Measurements from ENCODE around the gene PACC1. TPM values are rescaled to one million over a fixed set of nuclear protein-coding genes. Genes with fewer than 3 reads are reported as not detected.

PACC1 gene
- total RNA-seq: 1 to 10 TPM; 1.9 to 4.6 (median 2.4) TPM
- 1 to 10 TPM; 1.8 to 5.1 TPM for polyA plus RNA-seq
- long read RNA-seq, donor 1, transcript TMEM206-201 (8 exons, 2,475 nt): major isoform, 5 of 8 reads
- long read RNA-seq, donor 1, partial matches to known transcripts: 1 of 8 reads
- long read RNA-seq, donor 1, other reads (novel, unspliced or antisense): 2 of 8 reads
- long read RNA-seq, donor 2, partial matches to known transcripts: 0 of 6 reads
- long read RNA-seq, donor 2, other reads (novel, unspliced or antisense): 3 of 6 reads
- long read RNA-seq, donor 3, transcript TMEM206-201 (8 exons, 2,475 nt): major isoform, 8 of 11 reads
- long read RNA-seq, donor 3, partial matches to known transcripts: 1 of 11 reads
- long read RNA-seq, donor 3, other reads (novel, unspliced or antisense): 2 of 11 reads

DNA sequence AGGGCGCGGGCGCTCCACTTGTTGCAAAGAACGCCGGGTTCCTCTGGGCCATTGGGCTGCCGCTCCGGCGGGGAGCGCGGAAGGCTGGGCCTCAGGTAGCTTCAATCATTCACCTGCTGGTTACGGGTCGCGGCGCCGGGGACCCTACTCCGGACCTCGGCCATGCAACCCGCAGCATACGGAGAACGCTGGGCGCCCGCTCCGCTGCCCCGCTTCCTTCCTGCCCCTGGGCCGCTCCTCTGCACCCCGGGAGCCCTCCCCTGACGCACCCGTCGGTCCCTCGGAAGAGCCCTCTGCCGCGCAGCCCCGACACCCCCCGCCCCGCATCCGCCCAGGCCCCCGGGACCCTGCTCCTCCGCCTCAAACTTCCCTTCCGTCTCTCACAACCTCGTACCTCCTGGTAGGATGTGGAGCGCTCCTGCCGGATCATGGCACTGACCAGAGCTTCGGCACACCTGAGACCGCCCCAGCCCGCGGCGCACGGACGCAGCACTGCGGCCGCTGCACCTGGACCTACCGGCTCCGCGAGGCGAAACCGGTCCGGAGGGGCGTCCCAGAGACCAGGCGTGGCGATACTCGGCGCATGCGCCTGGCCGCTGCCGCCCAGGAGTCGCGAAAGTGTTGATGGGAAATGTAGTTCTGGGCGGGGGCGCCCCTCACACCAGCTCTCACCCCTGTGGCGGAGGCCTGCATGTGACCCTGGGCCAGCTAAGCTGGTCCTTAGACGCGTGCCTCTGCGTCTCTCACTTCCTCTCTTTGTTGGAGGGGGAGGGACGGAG is at the start of gene PACC1:
Gene PACC1, minus strand, starts transcription at position 559 of the 779 bp plus-strand sequence. Its CDS starts 129 bp downstream, at position 430.
- peak within 1 kb of the TSS; percentile 70 to 96 (median 86) for H3K4me3 ChIP-seq
- H3K36me3 ChIP-seq: peaks cover 0 to 21% (median 10%) of the 10 kb centered on the region in 9 donors
- TF ChIP-seq CTCF (IDR thresholded peaks at IDR 0.05): peak in 2 of 9 donors; percentile 14 to 15
- WGBS, 2 donors: 0% methylated on average over 74 of the region's 74 CpGs
- DNase-seq (peak; percentile 87 to 90), ATAC-seq (peak; percentile 95 to 98 (median 97))
- H3K4me1 ChIP-seq: peaks cover 0 to 50% (median 7%) of the 10 kb centered on the region in 9 donors
- intact Hi-C loops (cut with DNase I): loop anchor here in 3 of 10 donors (1.0 to 5.0 kb wide), 3 partner anchors 18 to 1548 kb away; partner anchors contain the start of genes DTL (in 1 of the 3), INTS7 (in 1 of the 3) and NENF (in 1 of the 3)
- H3K9me3 ChIP-seq: no peaks in the 10 kb centered on the region
- no peaks in the 10 kb centered on the region for H3K27me3 ChIP-seq
- peak within 1 kb of the TSS in 8 of 10 donors; percentile 13 to 81 (median 40) for H3K27ac ChIP-seq

- ATAC-seq: no peak
- no peak for TF ChIP-seq CTCF (IDR thresholded peaks at IDR 0.05)
- H3K4me1 ChIP-seq: peaks cover 0 to 16% (median 0%) of the 10 kb centered on the region in 9 donors
- 80 to 83% methylated on average over 7 of the region's 7 CpGs for WGBS, 2 donors
- H3K9me3 ChIP-seq: no peaks in the 10 kb centered on the region
- intact Hi-C loops (cut with DNase I): no loop called here
- H3K27me3 ChIP-seq: no peaks in the 10 kb centered on the region
- H3K4me3 ChIP-seq: no peak overlapping the region
- no peaks in the 10 kb centered on the region for H3K36me3 ChIP-seq
- no peak for DNase-seq
- H3K27ac ChIP-seq: no peak overlapping the region
Observed at GRCh38 chr1:212463565-212464285, 49.0 kb upstream of the PACC1 start.

DNA sequence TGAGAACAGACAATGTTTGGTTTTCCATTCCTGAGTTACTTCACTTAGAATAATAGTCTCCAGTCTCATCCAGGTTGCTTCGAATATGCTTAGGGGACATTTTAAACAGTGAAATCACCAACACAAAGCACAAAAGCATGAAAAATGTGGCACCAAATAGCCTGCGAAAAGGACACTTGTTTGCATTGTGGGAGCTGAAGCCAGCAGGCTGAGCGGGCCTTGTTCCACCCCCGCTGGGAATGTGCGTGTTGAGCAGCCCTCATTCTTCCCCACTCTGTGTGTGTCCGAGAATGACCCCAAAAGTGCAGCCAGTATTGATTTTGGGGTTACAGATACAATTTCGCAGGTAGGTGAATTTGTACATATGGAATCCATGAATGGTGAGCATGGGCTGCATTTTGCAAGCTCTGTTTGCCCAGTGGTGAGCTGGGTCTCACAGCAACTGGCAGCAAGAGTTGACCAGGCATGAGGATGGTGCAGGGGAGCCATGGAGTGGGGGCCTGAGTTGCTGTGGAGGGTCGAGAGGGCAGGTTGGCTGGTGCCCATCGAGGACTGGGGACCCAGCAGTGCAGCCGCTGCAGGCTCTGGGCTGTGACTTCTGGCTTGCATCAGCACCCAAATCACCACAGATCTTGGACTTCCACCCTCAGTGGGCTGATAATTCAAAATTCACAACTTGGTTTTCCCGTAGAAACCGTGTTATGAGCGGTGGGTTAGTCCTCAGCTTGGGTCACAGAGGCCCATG is 47.4 kb upstream of the PACC1 start:
- WGBS, 2 donors: 90 to 92% methylated on average over 13 of the region's 13 CpGs
- Histone ChIP-seq H3K27me3 (no peaks in the 10 kb centered on the region), H3K9me3 (peaks cover 0 to 7% (median 0%) of the 10 kb centered on the region in 11 donors), H3K4me1 (peaks cover 0 to 9% (median 0%) of the 10 kb centered on the region in 9 donors), H3K27ac (no peak overlapping the region), H3K4me3 (no peak overlapping the region), H3K36me3 (no peaks in the 10 kb centered on the region)
- intact Hi-C loops (cut with DNase I): no loop called here
- ATAC-seq (no peak), DNase-seq (no peak)
- no peak for TF ChIP-seq CTCF (IDR thresholded peaks at IDR 0.05)
